IMR-90 (cell line): ENCODE results near the gene EFHD2. TPM values are rescaled to one million over a fixed set of nuclear protein-coding genes. Genes with fewer than 3 reads are reported as not detected.

Experiments
- ATAC-seq: fragments of 200-7000 bp; cut with Tn5 transposase; 2 replicates; pipeline ENCODE4 v1.9.1; 2020; ENCODE audit warnings: low read depth, mild to moderate bottlenecking, moderate library complexity
- BruUV-seq: library from RNA; stranded (reverse); fragments of 400-500 nt; replicated peaks from 2 replicates; lab custom pipeline; 2021; lab: Mats Ljungman, UMichigan
- CTCF ChIA-PET: fragments of 300-600 bp; formaldehyde crosslinking; extraction: SDS; loops from one replicate; lab custom pipeline; 2021; ENCODE audit warnings: antibody characterized with exemption; lab: Yijun Ruan, JAX
- POLR2A ChIA-PET: fragments of 300-600 bp; sonication (Branson Sonifier 250); formaldehyde crosslinking; loops from one replicate; lab custom pipeline; 2022; ENCODE audit warnings: antibody characterized with exemption; ENCODE audit not compliant: unreplicated experiment; lab: Charles Lee
- DNase-seq: peaks from one replicate; pipeline ENCODE4 v3.0.0; 2013
- H2AFZ ChIP-seq: replicated peaks from 2 replicates; pipeline ENCODE3; 2013; ENCODE audit warnings: low read length, mild to moderate bottlenecking; ENCODE audit not compliant: poor library complexity
- H2AK5ac ChIP-seq: 2 replicates; pipeline ENCODE4 v1.6.1; 2013; ENCODE audit warnings: low read depth, low read length, inconsistent platforms
- H2AK9ac ChIP-seq: replicated peaks from 2 replicates; pipeline ENCODE3; 2013; ENCODE audit warnings: mild to moderate bottlenecking, low read depth, low read length, moderate library complexity; ENCODE audit not compliant: poor library complexity
- H2BK120ac ChIP-seq: 2 replicates; pipeline ENCODE4 v1.6.1; 2013; ENCODE audit warnings: low read depth, low read length, inconsistent platforms
- H2BK15ac ChIP-seq: 3 replicates; pipeline ENCODE4 v1.6.1; 2013; ENCODE audit warnings: low read depth, low read length, inconsistent platforms
- H2BK20ac ChIP-seq: 2 replicates; pipeline ENCODE4 v1.6.1; 2013; ENCODE audit warnings: low read depth, mild to moderate bottlenecking, inconsistent platforms, low read length, moderate library complexity
- H2BK5ac ChIP-seq: 2 replicates; pipeline ENCODE4 v1.6.1; 2013; ENCODE audit warnings: mild to moderate bottlenecking, low read depth, low read length, inconsistent platforms; ENCODE audit not compliant: poor library complexity, severe bottlenecking
- H3K14ac ChIP-seq: replicated peaks from 2 replicates; pipeline ENCODE4 v1.6.1; 2013; ENCODE audit warnings: low read depth, low read length, inconsistent platforms
- H3K18ac ChIP-seq: 2 replicates; pipeline ENCODE4 v1.6.1; 2013; ENCODE audit warnings: low read depth, low read length, control low read depth
- H3K23ac ChIP-seq: 2 replicates; pipeline ENCODE4 v1.6.1; 2013; ENCODE audit warnings: low read depth, low read length, inconsistent platforms
- H3K27ac ChIP-seq: 2 replicates; pipeline ENCODE4 v1.5.1; 2013; ENCODE audit warnings: mild to moderate bottlenecking, control low read depth, low read length; ENCODE audit not compliant: insufficient read depth
- H3K27me3 ChIP-seq: 2 replicates; pipeline ENCODE4 v1.6.1; 2013; ENCODE audit warnings: low read length; ENCODE audit not compliant: control insufficient read depth, insufficient read depth
- H3K36me3 ChIP-seq: 2 replicates; pipeline ENCODE4 v1.6.1; 2013; ENCODE audit warnings: low read length, mixed read lengths; ENCODE audit not compliant: control insufficient read depth, insufficient read depth
- H3K4ac ChIP-seq: 2 replicates; pipeline ENCODE4 v1.6.1; 2013; ENCODE audit warnings: low read depth, low read length, inconsistent platforms
- H3K4me1 ChIP-seq: 2 replicates; pipeline ENCODE4 v1.6.1; 2013; ENCODE audit warnings: low read length, mixed read lengths; ENCODE audit not compliant: control insufficient read depth, insufficient read depth
- H3K4me2 ChIP-seq: 2 replicates; pipeline ENCODE4 v1.6.1; 2013; ENCODE audit warnings: low read depth, mild to moderate bottlenecking, control low read depth, low read length, moderate library complexity
- H3K4me3 ChIP-seq: 2 replicates; pipeline ENCODE4 v1.5.1; 2013; ENCODE audit warnings: low read depth, mild to moderate bottlenecking, control low read depth, low read length, moderate library complexity; ENCODE audit not compliant: insufficient read depth
- H3K56ac ChIP-seq: 2 replicates; pipeline ENCODE4 v1.6.1; 2013; ENCODE audit warnings: low read length, inconsistent platforms; ENCODE audit not compliant: insufficient read depth; ENCODE audit errors: extremely low read depth
- H3K79me1 ChIP-seq, 2 experiments: 2 replicates each; pipeline ENCODE4 v1.6.1; 2013; ENCODE audit warnings: low read length in 2 of 2, inconsistent platforms in 1 of 2, low read depth in 1 of 2
- H3K9ac ChIP-seq: 2 replicates; pipeline ENCODE4 v1.6.1; 2013; ENCODE audit warnings: low read depth, low read length, control low read depth
- H3K9me1 ChIP-seq: 2 replicates; pipeline ENCODE4 v1.6.1; 2013; ENCODE audit warnings: low read length, inconsistent platforms; ENCODE audit not compliant: insufficient read depth
- H3K9me3 ChIP-seq: 2 replicates; pipeline ENCODE4 v1.6.1; 2013; ENCODE audit warnings: low read length; ENCODE audit not compliant: control insufficient read depth, insufficient read depth
- H4K20me1 ChIP-seq: 2 replicates; pipeline ENCODE4 v1.6.1; 2013; ENCODE audit warnings: low read length, inconsistent platforms; ENCODE audit not compliant: insufficient read depth
- H4K5ac ChIP-seq: 2 replicates; pipeline ENCODE4 v1.6.1; 2013; ENCODE audit warnings: mild to moderate bottlenecking, low read depth, low read length, control low read depth
- H4K8ac ChIP-seq, 2 experiments: 2 replicates each; pipeline ENCODE4 v1.6.1; 2013; ENCODE audit warnings: low read depth in 2 of 2, low read length in 2 of 2, control low read depth in 1 of 2, inconsistent platforms in 1 of 2
- H4K91ac ChIP-seq: 2 replicates; pipeline ENCODE4 v1.6.1; 2013; ENCODE audit warnings: low read depth, low read length, inconsistent platforms; ENCODE audit not compliant: insufficient read depth
- BHLHE40 ChIP-seq: fragments of 150-350 bp; IDR thresholded peaks from 2 replicates; pipeline ENCODE4 v1.6.1; 2016; ENCODE audit warnings: mild to moderate bottlenecking, low read depth, low read length
- CEBPB ChIP-seq: IDR thresholded peaks from 2 replicates; pipeline ENCODE4 v1.6.1; 2012; ENCODE audit warnings: low read depth, low read length, improper control_type of control experiment
- CHD1 ChIP-seq: IDR thresholded peaks from 2 replicates; pipeline ENCODE4 v1.6.1; 2012; ENCODE audit warnings: low read depth, low read length, improper control_type of control experiment
- CTCF ChIP-seq: conservative IDR thresholded peaks from 2 replicates; pipeline ENCODE4 v1.5.1; 2012; ENCODE audit warnings: mild to moderate bottlenecking, low read depth, low read length, improper control_type of control experiment
- FOS ChIP-seq: fragments of 150-350 bp; IDR thresholded peaks from 2 replicates; pipeline ENCODE4 v1.6.1; 2016; ENCODE audit warnings: low read depth, low read length
- MAFK ChIP-seq: IDR thresholded peaks from 2 replicates; pipeline ENCODE4 v1.6.1; 2012; ENCODE audit warnings: low read depth, low read length, improper control_type of control experiment
- MAZ ChIP-seq: IDR thresholded peaks from 2 replicates; pipeline ENCODE4 v1.6.1; 2012; ENCODE audit warnings: low read depth, mild to moderate bottlenecking, low read length, improper control_type of control experiment, moderate library complexity, borderline replicate concordance
- MXI1 ChIP-seq: IDR thresholded peaks from 2 replicates; pipeline ENCODE4 v1.6.1; 2012; ENCODE audit warnings: low read depth, mild to moderate bottlenecking, low read length, moderate library complexity, borderline replicate concordance
- NFE2L2 ChIP-seq: fragments of 150-350 bp; IDR thresholded peaks from 2 replicates; pipeline ENCODE4 v1.6.1; 2016; ENCODE audit warnings: low read depth, mild to moderate bottlenecking, low read length
- POLR2A ChIP-seq: IDR thresholded peaks from 2 replicates; pipeline ENCODE4 v1.6.1; 2012; ENCODE audit warnings: mild to moderate bottlenecking, low read depth, low read length
- RAD21 ChIP-seq: IDR thresholded peaks from 2 replicates; pipeline ENCODE4 v1.6.1; 2012; ENCODE audit warnings: low read length, improper control_type of control experiment
- RCOR1 ChIP-seq: IDR thresholded peaks from 2 replicates; pipeline ENCODE4 v1.6.1; 2012; ENCODE audit warnings: mild to moderate bottlenecking, low read length, improper control_type of control experiment; ENCODE audit not compliant: insufficient replicate concordance
- RFX5 ChIP-seq: IDR thresholded peaks from 2 replicates; pipeline ENCODE4 v1.8.0; 2012; ENCODE audit warnings: low read depth, mild to moderate bottlenecking, low read length, moderate library complexity
- SMC3 ChIP-seq: fragments of 150-350 bp; IDR thresholded peaks from 2 replicates; pipeline ENCODE4 v1.6.1; 2016; ENCODE audit warnings: low read depth, mild to moderate bottlenecking, antibody characterized with exemption, low read length, moderate library complexity
- USF2 ChIP-seq: fragments of 150-350 bp; IDR thresholded peaks from 2 replicates; pipeline ENCODE4 v1.6.1; 2017; ENCODE audit warnings: mild to moderate bottlenecking, antibody characterized with exemption, low read length, low read depth
- WGBS, 2 experiments: methylation state at CpG; one replicate each; pipeline versions ENCODE4 v1.1.5 to v1.1.7; 2013; ENCODE audit warnings: missing lambda C conversion rate in 2 of 2; ENCODE audit not compliant: insufficient read length in 1 of 2; ENCODE audit errors: extremely low coverage in 2 of 2; 5-methylcytosine and 5-hydroxymethylcytosine counted together
- dilution Hi-C: fragments of 300-500 bp; cut with HindIII; formaldehyde crosslinking; loops from one replicate; pipeline ENCODE4 v1.14.3; 2018; ENCODE audit warnings: low sequenced_read_pairs; ENCODE audit not compliant: unreplicated experiment
- in situ Hi-C: fragments of 300-500 bp; cut with MboI; formaldehyde crosslinking; loops from 3 replicates; pipeline ENCODE4 v1.14.3; 2019; ENCODE audit warnings: low sequenced_read_pairs, inconsistent platforms, mixed read lengths
- intact Hi-C: fragments of 100-400 bp; cut with micrococcal nuclease; formaldehyde crosslinking; loops from 2 replicates; pipeline ENCODE4 v1.10.0; 2022
- polyA plus RNA-seq, 3 experiments: library from polyadenylated mRNA; depleted of rRNA; stranded (reverse); fragments of >200 nt; gene quantifications; 2 replicates each; pipeline ENCODE4 v1.2.3, GENCODE V29; 2012; ENCODE audit warnings: low replicate concordance in 1 of 3
- total RNA-seq: library from RNA; depleted of rRNA; stranded (reverse); fragments of >200 nt; gene quantifications from 2 replicates; pipeline ENCODE4 v1.2.3, GENCODE V29; 2012
- TF ChIP-seq, protein P1 (sequence below): fragments of 150-350 bp; IDR thresholded peaks from 2 replicates; pipeline ENCODE4 v1.6.1; 2016; ENCODE audit warnings: low read depth, mild to moderate bottlenecking, low read length, moderate library complexity, borderline replicate concordance

The EFHD2 gene
- total and polyA plus RNA-seq, 2 of the 4 experiments (the other 2 are of a cell fraction): 22.6 to 58.9 TPM

DNA sequence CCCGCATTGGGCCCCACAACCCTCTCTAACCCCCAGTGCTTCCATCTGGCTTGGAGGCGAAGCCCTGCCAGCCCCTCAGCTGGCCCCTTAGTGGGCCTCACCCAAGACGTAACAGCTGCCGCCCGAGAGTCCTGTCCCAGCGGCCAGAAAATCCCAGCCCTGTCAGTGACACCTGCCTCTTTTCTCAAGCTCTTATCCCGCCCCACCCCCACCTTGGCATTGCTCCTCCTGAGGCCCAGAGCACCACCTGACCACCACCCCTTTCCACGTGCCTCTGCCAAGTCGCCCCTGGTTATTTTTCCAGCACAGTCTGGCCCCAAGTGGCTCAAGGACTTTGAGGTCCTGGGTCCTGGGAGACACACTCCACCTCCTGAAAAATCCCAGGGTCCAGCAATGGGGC lies 22.6 kb downstream of the EFHD2 start:
- H3K9ac ChIP-seq: no peak overlapping the region
- no peak overlapping the region for H2BK5ac ChIP-seq
- peaks cover 4% of the 10 kb centered on the region; the same call in 1 of the 2 replicates for H3K36me3 ChIP-seq
- POLR2A ChIA-PET: no interaction called here
- peaks cover 17% of the 10 kb centered on the region for H3K4me1 ChIP-seq
- peaks cover 0 to 3% of the 10 kb centered on the region in 2 experiments; a peak in 1 of 4 replicates for H3K79me1 ChIP-seq
- H3K4me2 ChIP-seq: no peak overlapping the region
- DNase-seq (no peak), ATAC-seq (no peak)
- no peak overlapping the region for H3K56ac ChIP-seq
- no peaks in the 10 kb centered on the region for H3K27me3 ChIP-seq
- H3K18ac ChIP-seq: peak overlapping the region; percentile 42; the same call in 1 of the 2 replicates
- WGBS, 2 experiments: 51% methylated on average over 3 of the region's 9 CpGs; no CpG with 5 or more reads in 1 of the 2 experiments
- 0 out of 2 replicates have a peak overlapping the region, but pooled peaks have one; percentile 9 for H2BK20ac ChIP-seq
- no peak overlapping the region for H3K23ac ChIP-seq
- H2BK120ac ChIP-seq: 0 out of 2 replicates have a peak overlapping the region, but pooled peaks have one; percentile 14
- H2AFZ ChIP-seq: no peak overlapping the region
- H4K91ac ChIP-seq: no peak overlapping the region
- H3K9me3 ChIP-seq: no peaks in the 10 kb centered on the region
- H3K4ac ChIP-seq: peak overlapping the region; percentile 15; the same call in 1 of the 2 replicates
- H4K20me1 ChIP-seq: peaks cover 7% of the 10 kb centered on the region; the same call in 1 of the 2 replicates
- H4K8ac ChIP-seq: no peak overlapping the region
- peaks cover 9% of the 10 kb centered on the region for H3K9me1 ChIP-seq
- peak overlapping the region; percentile 41; the same call in 1 of the 2 replicates for H4K5ac ChIP-seq
- H3K14ac ChIP-seq: no peak overlapping the region
- CTCF ChIA-PET: interaction anchor here (0.9 to 2.2 kb wide), 2 partner anchors 28 to 109 kb away, joined by 3 to 25 read pairs; no protein-coding TSS in a partner anchor
- no TSS peak for BruUV-seq
- in situ Hi-C loops (no loop called here), intact Hi-C loops (loop anchor here (2.0 kb wide), 1 partner anchor 22 kb away; no protein-coding TSS in a partner anchor), dilution Hi-C loops (no loop called here)
- H2AK5ac ChIP-seq: no peak overlapping the region
- peak overlapping the region; percentile 27; the same call in 1 of the 2 replicates for H3K27ac ChIP-seq
- no peak for TF ChIP-seq RCOR1
- TF ChIP-seq, protein P1, sequence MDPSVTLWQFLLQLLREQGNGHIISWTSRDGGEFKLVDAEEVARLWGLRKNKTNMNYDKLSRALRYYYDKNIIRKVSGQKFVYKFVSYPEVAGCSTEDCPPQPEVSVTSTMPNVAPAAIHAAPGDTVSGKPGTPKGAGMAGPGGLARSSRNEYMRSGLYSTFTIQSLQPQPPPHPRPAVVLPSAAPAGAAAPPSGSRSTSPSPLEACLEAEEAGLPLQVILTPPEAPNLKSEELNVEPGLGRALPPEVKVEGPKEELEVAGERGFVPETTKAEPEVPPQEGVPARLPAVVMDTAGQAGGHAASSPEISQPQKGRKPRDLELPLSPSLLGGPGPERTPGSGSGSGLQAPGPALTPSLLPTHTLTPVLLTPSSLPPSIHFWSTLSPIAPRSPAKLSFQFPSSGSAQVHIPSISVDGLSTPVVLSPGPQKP: no peak
- no peak for TF ChIP-seq CTCF
- TF ChIP-seq FOS: no peak
- TF ChIP-seq NFE2L2: no peak
- TF ChIP-seq SMC3: no peak
- TF ChIP-seq MAZ: no peak
- no peak for TF ChIP-seq CEBPB
- TF ChIP-seq BHLHE40: no peak
- no peak for TF ChIP-seq POLR2A
- TF ChIP-seq MXI1: no peak
- TF ChIP-seq MAFK: no peak
- TF ChIP-seq RFX5: no peak
- no peak for TF ChIP-seq RAD21
- no peak for TF ChIP-seq CHD1
- TF ChIP-seq USF2: no peak
- H2AK9ac ChIP-seq: peak overlapping the region; percentile 20
- no peak overlapping the region for H2BK15ac ChIP-seq
- H3K4me3 ChIP-seq: no peak overlapping the region
